ENCODE measurements around the gene SLC44A2.

DNA sequence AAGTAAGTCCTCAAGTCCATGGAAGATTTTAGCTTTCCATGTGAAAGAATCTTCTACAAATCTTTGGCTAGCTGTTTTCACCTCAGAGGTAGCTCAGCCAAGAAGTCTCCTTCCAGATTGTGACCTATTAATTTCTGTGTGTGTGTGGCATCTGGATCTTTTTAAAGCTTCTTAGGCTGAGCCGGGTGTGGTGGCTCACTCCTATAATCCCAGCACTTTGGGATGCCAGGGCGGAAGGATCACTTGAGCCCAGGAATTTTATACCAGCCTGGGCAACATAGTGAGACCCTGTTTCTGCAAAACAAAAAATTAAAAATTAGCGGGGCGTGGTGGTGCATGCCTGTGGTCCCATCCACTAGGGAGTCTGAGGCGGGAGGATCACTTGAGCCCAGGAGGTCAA lies 13.4 kb upstream of the SLC44A2 start:
- TF ChIP-seq POLR2A (IDR thresholded peaks at IDR 0.05; ENCODE audit: low read length) (no peak), GATA1 (IDR thresholded peaks at IDR 0.05; ENCODE audit: low read depth, low read length) (no peak)

Data from erythroblast (primary cell).